Muscle of back (tissue), 13 donors: ENCODE results near the gene ESYT1. TPM values are rescaled to one million over a fixed set of nuclear protein-coding genes. Genes with fewer than 3 reads are reported as not detected.

ENCODE experiments used
- DNase-seq, 3 donors: peaks; one replicate each; pipeline versions ENCODE4 v3.0.0 to v3.0.0-alpha.2; 2013
- long read RNA-seq, 9 donors: transcript quantifications; one replicate each; lab custom pipeline, GENCODE V29; 2026
- polyA plus RNA-seq, 10 donors: library from polyadenylated mRNA; unstranded; fragments of 120-200 nt; gene quantifications; one replicate each; pipeline ENCODE4 v1.2.1, GENCODE V29; 2013; ENCODE audit not compliant: insufficient read length in 10 of 10

ESYT1 gene, protein sequence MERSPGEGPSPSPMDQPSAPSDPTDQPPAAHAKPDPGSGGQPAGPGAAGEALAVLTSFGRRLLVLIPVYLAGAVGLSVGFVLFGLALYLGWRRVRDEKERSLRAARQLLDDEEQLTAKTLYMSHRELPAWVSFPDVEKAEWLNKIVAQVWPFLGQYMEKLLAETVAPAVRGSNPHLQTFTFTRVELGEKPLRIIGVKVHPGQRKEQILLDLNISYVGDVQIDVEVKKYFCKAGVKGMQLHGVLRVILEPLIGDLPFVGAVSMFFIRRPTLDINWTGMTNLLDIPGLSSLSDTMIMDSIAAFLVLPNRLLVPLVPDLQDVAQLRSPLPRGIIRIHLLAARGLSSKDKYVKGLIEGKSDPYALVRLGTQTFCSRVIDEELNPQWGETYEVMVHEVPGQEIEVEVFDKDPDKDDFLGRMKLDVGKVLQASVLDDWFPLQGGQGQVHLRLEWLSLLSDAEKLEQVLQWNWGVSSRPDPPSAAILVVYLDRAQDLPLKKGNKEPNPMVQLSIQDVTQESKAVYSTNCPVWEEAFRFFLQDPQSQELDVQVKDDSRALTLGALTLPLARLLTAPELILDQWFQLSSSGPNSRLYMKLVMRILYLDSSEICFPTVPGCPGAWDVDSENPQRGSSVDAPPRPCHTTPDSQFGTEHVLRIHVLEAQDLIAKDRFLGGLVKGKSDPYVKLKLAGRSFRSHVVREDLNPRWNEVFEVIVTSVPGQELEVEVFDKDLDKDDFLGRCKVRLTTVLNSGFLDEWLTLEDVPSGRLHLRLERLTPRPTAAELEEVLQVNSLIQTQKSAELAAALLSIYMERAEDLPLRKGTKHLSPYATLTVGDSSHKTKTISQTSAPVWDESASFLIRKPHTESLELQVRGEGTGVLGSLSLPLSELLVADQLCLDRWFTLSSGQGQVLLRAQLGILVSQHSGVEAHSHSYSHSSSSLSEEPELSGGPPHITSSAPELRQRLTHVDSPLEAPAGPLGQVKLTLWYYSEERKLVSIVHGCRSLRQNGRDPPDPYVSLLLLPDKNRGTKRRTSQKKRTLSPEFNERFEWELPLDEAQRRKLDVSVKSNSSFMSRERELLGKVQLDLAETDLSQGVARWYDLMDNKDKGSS
- 10 to 100 TPM; 64.1 to 91.1 (median 79.6) TPM for polyA plus RNA-seq
- long read RNA-seq, donor 1, full-length matches to known transcripts, result 14 of 43 reads
- long read RNA-seq, donor 1, partial matches to known transcripts, result 29 of 43 reads
- long read RNA-seq, donor 1, other reads (novel, unspliced or antisense), result 0 of 43 reads
- long read RNA-seq, donor 2, full-length matches to known transcripts, result 7 of 35 reads
- long read RNA-seq, donor 2, partial matches to known transcripts, result 28 of 35 reads
- long read RNA-seq, donor 2, other reads (novel, unspliced or antisense), result 0 of 35 reads
- long read RNA-seq, donor 3, result 0 reads
- long read RNA-seq, donor 4, transcript ESYT1-206 (2 exons, 716 nt), result major isoform, 6 of 7 reads
- long read RNA-seq, donor 4, partial matches to known transcripts, result 0 of 7 reads
- long read RNA-seq, donor 4, other reads (novel, unspliced or antisense), result 0 of 7 reads
- long read RNA-seq, donor 5, full-length matches to known transcripts, result 12 of 12 reads
- long read RNA-seq, donor 5, partial matches to known transcripts, result 0 of 12 reads
- long read RNA-seq, donor 5, other reads (novel, unspliced or antisense), result 0 of 12 reads
- long read RNA-seq, donor 6, full-length matches to known transcripts, result 21 of 52 reads
- long read RNA-seq, donor 6, partial matches to known transcripts, result 31 of 52 reads
- long read RNA-seq, donor 6, other reads (novel, unspliced or antisense), result 0 of 52 reads
- long read RNA-seq, donor 7, transcript ESYT1-206 (2 exons, 716 nt), result major isoform, 8 of 13 reads
- long read RNA-seq, donor 7, partial matches to known transcripts, result 5 of 13 reads
- long read RNA-seq, donor 7, other reads (novel, unspliced or antisense), result 0 of 13 reads
- long read RNA-seq, donor 8, full-length matches to known transcripts, result 3 of 3 reads
- long read RNA-seq, donor 8, partial matches to known transcripts, result 0 of 3 reads
- long read RNA-seq, donor 8, other reads (novel, unspliced or antisense), result 0 of 3 reads
- long read RNA-seq, donor 9, full-length matches to known transcripts, result 1 of 1 reads
- long read RNA-seq, donor 9, partial matches to known transcripts, result 0 of 1 reads
- long read RNA-seq, donor 9, other reads (novel, unspliced or antisense), result 0 of 1 reads

- DNase-seq, result peak; percentile 99 to 100 (median 100)
Observed at GRCh38 chr12:56127888-56128669, at the start of gene ESYT1. ESYT1 (plus strand) TSS chr12:56128267; CDS start chr12:56128320, 53 bp downstream.

DNA sequence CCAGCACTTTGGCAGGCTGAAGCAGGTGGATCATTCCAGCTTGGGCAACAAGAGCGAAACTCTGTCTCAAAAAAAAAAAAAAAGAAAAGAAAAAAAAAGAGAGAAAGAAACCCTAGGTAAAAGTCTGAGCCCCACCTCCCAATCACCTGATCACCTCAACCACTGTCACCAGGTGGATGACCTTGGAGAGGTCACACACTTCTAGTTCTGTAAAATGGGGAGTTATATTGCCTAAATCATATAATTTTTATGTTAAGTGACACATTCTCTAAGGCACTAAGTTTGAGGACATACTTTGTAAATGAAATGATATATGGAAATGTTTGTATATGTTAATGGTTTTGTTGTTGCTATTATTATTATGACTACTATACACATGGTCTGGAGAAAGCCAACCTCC is 49.6 kb upstream of the ESYT1 start:
- DNase-seq, result no peak

GRCh38 chr12:56078931-56079722 is 48.9 kb upstream of the ESYT1 start:
- DNase-seq, result peak; percentile 59 to 85 (median 67)

- DNase-seq, result peak; percentile 67 to 89 (median 79)
Observed at GRCh38 chr12:56079723-56080555, 48.1 kb upstream of the ESYT1 start, which contains the start of gene ERBB3. ERBB3 (plus strand) TSS chr12:56080165; CDS start chr12:56080301, 136 bp downstream.

- peak in 1 of 3 donors; percentile 21 for DNase-seq
Observed at GRCh38 chr12:56080556-56081138, 47.4 kb upstream of the ESYT1 start.

DNA sequence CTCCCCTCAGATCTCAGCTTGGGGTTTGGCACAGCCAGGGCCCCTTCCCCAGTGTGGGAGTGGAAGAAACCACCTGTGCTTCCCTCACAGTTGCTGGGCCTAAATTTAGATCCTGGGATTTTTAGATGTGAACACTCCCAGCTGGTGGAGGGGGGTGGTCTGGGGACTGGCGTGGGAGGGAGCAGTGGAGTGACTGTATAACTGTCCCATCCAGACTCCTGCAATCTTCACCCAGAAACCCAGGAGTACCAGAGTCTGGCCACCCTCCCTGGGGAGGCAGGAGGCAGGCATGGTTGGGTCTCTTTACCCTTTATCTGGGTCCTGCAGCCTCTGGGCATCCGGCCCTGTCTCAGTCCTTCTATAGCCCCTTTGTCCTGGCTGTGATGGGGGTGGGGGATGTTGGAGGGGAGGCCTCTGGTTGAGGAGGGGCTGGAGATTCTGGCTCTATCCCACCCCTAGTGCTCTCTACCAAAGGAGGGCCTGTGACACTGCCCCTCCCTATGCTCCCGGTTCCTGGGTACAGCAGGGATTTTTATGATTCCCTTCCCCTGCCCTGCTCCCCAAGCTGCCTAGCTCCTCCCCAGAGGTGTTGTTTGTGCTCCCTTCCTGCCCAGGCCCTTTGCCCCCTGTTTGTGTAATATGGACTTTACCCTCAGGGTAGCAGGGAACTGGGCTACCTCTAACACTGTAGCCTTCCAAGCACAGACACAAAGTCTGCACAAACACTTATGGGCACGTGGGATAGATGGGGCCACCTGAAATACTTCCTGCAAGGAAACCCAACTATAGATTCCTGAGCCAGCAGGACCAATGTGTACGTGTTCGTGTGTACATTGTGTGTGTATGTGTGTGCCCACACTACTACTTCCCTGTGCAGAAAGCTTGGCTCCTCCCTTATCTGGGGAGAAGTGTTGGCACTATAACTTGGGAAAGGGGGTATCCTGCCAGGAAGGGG is 46.4 kb upstream of the ESYT1 start:
- peak; percentile 56 to 67 (median 60) for DNase-seq

DNA sequence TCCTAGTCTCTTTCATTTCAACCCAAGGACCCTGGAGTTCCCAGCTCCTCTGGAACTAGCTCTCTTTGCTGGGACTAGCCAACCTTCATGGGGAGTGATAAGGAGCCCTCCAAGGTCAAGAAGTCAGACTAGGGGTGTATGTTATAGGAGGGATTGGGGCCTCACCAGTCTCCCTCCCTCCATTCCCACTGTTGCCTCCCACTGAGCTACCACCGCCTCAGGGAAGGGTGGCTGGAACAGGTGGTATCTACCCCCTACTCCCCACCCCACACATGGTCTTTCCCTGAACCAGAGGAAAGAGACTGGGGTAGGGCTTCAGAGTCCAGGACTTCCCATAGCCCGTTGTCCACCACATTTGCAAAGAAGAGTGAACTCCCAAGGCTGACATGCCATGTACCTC is 45.7 kb upstream of the ESYT1 start:
- no peak for DNase-seq

GRCh38 chr12:56082967-56083366 is 45.1 kb upstream of the ESYT1 start:
- DNase-seq, result no peak

- no peak for DNase-seq
Observed at GRCh38 chr12:56084958-56085543, 43.0 kb upstream of the ESYT1 start.

DNA sequence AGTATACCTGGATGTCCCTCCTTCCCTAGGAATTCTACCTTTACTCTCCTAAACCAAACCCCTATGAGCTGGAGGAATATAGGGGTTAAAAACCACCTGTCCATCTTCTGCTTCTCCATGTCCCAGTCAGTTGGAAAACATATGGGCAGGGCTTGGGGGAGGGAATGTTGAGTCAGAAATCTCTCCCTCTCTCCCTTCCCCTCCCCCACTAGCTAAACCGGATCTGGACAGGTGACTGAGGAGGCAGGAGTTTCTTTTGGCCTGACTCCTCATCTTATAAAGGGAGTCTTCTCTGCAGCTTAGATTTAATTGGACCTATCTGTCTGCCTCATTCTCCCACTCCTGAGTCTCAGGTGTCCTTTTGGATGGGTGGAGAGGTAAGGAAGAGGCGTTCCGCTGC is 42.0 kb upstream of the ESYT1 start:
- no peak for DNase-seq

DNA sequence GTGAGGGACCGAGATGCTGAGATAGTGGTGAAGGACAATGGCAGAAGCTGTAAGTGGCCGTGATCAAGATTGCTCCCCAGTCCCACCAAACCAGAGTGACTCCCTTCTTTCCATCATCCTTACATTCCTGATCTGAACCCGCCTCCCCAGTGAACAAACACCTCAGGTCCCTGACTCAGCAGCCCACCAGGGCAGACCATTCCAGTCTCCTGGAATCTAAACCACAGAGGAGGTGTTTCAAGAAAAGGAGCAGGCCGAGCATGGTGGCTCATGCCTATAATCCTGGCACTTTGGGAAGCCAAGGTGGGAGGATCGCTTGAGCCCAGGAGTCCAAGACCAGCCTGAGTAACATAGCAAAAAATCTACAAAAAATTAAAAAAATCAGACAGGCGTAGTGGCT is 41.5 kb upstream of the ESYT1 start:
- DNase-seq, result no peak

DNA sequence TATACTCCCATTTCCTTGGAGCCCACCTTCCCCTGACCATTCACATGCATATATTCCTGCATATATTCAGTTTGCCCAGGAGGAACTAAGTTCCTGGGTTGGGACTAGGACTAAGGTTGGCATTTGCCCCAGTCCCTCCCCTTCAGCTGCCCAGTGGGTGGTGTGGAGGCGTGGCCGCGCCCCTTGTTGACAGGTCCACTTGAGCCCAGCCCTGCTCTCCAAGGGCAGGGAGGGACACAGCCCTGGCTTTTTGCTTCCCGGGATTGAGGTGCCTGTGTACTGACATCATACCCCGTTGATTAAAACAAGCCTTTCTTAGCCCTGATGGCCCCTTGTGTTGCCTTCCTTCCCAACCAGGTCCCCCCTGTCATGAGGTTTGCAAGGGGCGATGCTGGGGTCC is 40.8 kb upstream of the ESYT1 start:
- DNase-seq, result no peak

DNA sequence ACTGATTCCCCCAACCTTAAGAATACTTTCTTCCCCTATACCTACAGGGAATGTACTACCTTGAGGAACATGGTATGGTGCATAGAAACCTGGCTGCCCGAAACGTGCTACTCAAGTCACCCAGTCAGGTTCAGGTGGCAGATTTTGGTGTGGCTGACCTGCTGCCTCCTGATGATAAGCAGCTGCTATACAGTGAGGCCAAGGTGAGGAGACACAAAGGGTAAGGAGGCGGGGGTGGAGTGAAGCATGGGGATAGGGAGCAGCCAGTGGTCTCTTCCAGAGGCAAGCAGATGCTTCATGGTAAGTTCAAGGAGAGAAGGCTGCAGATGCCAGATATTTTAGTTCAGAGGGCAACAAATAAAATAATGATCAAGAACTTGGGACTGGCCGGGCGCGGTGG is 30.3 kb upstream of the ESYT1 start:
- no peak for DNase-seq

GRCh38 chr12:56098592-56098991 is 29.5 kb upstream of the ESYT1 start:
- DNase-seq, result no peak

- DNase-seq, result no peak
Observed at GRCh38 chr12:56099787-56100186, 28.3 kb upstream of the ESYT1 start.
